Measurements from ENCODE around the gene FRS3. TPM values are rescaled to one million over a fixed set of nuclear protein-coding genes. Genes with fewer than 3 reads are reported as not detected.

Gene FRS3
- total and polyA plus RNA-seq, 2 of the 13 experiments (the other 11 are each of a cell fraction or from before 2014, with no cell fraction given): 3.0 to 7.4 TPM

DNA sequence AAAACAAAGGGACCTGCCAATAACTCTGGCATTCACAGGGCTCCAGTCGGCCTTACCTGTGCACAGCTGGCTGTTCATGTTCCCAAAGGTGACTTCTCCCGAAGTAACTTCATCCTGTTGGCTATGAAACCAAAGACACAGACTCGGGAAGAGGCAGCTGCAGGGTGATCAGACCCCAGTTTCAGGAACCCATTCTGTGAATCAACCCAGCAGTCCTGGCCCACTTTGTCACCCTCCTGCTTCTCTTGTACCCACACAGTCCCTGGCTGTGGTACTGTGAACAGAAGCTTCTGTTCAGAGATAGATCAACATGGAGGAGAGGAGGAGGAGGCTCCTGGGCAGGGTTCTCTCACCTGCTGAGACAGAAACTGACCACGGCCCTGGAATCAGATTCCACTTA is 23.8 kb downstream of the FRS3 start:
- H2AFZ ChIP-seq (ENCODE audit: low read length): peak overlapping the region; percentile 44
- FAIRE-seq: no peak
- DNase-seq (ENCODE audit: low spot score): no peak
- H4K20me1 ChIP-seq (ENCODE audit: insufficient read depth, low read length): no peaks in the 10 kb centered on the region
- no peaks in the 10 kb centered on the region for H3K27me3 ChIP-seq (ENCODE audit: control insufficient read depth in 1 of 2, insufficient read depth in 2 of 2, low read length in 2 of 2)
- no peak overlapping the region for H3K27ac ChIP-seq (ENCODE audit: extremely low read length, insufficient read depth, low read length)
- TF ChIP-seq CCDC6 (CRISPR knock-in tag; IDR thresholded peaks at IDR 0.05) (0 out of 2 replicates have a peak, but pooled peaks have one; percentile 51), HNRNPL (IDR thresholded peaks at IDR 0.05; ENCODE audit: low read depth, low read length) (no peak)
- in situ Hi-C loops (cut with HindIII; ENCODE audit: extremely low pct_ligation_motif_present, low pct_unique_long_range_greater_than_20kb): no loop called here
- H3K4me2 ChIP-seq (ENCODE audit: low read depth, low read length): peak overlapping the region; percentile 59
- peaks cover 75% of the 10 kb centered on the region for H3K4me1 ChIP-seq (ENCODE audit: insufficient read depth, low read length)
- intact Hi-C loops (cut with micrococcal nuclease; ENCODE audit: unreplicated experiment): no loop called here
- H3K9me3 ChIP-seq (ENCODE audit: low read length): no peaks in the 10 kb centered on the region
- ChIA-PET CTCF (ENCODE audit: low intra/inter-chr PET ratio, low total read pairs) (no interaction called here), POLR2A (interaction anchor here (1.4 to 4.5 kb wide), 3 partner anchors 8 to 22 kb away, joined by 4 to 31 read pairs (median 13); partner anchors contain the start of gene PGC)
- 70% methylated on average over 4 of the region's 4 CpGs for WGBS (ENCODE audit: low lambda C conversion rate)
- ATAC-seq: no peak
- no peak overlapping the region for H3K4me3 ChIP-seq (replicated peaks in 1 of 3; ENCODE audit: insufficient read depth in 1 of 3, low read depth in 2 of 3, low read length in 3 of 3)
- no peaks in the 10 kb centered on the region for H3K36me3 ChIP-seq (replicated peaks in 1 of 2; ENCODE audit: control insufficient read depth in 1 of 2, insufficient read depth in 2 of 2, low read length in 2 of 2)
- peak overlapping the region; percentile 28; the same call in 1 of the 2 replicates for H3K9ac ChIP-seq (ENCODE audit: insufficient read depth, low read depth, low read length)
- no TSS peak for BruUV-seq (replicated peaks)
- H3K79me2 ChIP-seq (ENCODE audit: insufficient read depth, low read length): no peaks in the 10 kb centered on the region

DNA sequence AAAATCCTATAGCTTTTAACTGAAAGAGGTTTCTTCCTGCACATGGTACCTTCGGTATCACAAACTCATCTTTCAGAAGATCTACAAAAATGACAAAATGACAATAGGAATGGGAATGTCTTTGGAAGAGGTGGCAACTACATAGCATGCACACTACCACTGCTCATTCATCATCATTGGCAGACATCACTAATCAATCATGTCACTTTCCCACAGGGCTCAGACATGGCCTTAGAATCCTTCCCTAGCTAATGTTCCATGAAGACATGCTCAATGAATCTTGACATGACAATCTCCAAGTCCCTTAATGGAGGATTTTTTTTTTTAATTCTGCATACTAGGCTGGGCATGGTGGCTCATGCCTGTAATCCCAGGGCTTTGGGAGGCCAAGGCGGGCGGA is 29.3 kb downstream of the FRS3 start:
- ChIA-PET POLR2A (interaction anchor here (1.4 to 7.2 kb wide), 3 partner anchors 9 to 17 kb away, joined by 5 to 94 read pairs (median 12); no protein-coding TSS in a partner anchor), CTCF (ENCODE audit: low intra/inter-chr PET ratio, low total read pairs) (no interaction called here)
- FAIRE-seq (no peak), ATAC-seq (no peak), DNase-seq (ENCODE audit: low spot score) (no peak)
- Histone ChIP-seq H3K27me3 (ENCODE audit: control insufficient read depth in 1 of 2, insufficient read depth in 2 of 2, low read length in 2 of 2) (no peaks in the 10 kb centered on the region), H3K4me1 (ENCODE audit: insufficient read depth, low read length) (peaks cover 64% of the 10 kb centered on the region), H3K79me2 (ENCODE audit: insufficient read depth, low read length) (no peaks in the 10 kb centered on the region), H3K4me2 (ENCODE audit: low read depth, low read length) (no peak overlapping the region), H3K27ac (ENCODE audit: extremely low read length, insufficient read depth, low read length) (no peak overlapping the region), H3K9ac (ENCODE audit: insufficient read depth, low read depth, low read length) (no peak overlapping the region), H2AFZ (ENCODE audit: low read length) (no peak overlapping the region), H3K36me3 (replicated peaks in 1 of 2; ENCODE audit: control insufficient read depth in 1 of 2, insufficient read depth in 2 of 2, low read length in 2 of 2) (no peaks in the 10 kb centered on the region), H4K20me1 (ENCODE audit: insufficient read depth, low read length) (no peaks in the 10 kb centered on the region), H3K9me3 (ENCODE audit: low read length) (no peaks in the 10 kb centered on the region), H3K4me3 (replicated peaks in 1 of 3; ENCODE audit: insufficient read depth in 1 of 3, low read depth in 2 of 3, low read length in 3 of 3) (no peak overlapping the region)
- intact Hi-C loops (cut with micrococcal nuclease; ENCODE audit: unreplicated experiment): no loop called here
- WGBS (ENCODE audit: low lambda C conversion rate): 100% methylated on average over 3 of the region's 3 CpGs
- in situ Hi-C loops (cut with HindIII; ENCODE audit: extremely low pct_ligation_motif_present, low pct_unique_long_range_greater_than_20kb): no loop called here
- BruUV-seq (replicated peaks): no TSS peak
- TF ChIP-seq, protein P1, sequence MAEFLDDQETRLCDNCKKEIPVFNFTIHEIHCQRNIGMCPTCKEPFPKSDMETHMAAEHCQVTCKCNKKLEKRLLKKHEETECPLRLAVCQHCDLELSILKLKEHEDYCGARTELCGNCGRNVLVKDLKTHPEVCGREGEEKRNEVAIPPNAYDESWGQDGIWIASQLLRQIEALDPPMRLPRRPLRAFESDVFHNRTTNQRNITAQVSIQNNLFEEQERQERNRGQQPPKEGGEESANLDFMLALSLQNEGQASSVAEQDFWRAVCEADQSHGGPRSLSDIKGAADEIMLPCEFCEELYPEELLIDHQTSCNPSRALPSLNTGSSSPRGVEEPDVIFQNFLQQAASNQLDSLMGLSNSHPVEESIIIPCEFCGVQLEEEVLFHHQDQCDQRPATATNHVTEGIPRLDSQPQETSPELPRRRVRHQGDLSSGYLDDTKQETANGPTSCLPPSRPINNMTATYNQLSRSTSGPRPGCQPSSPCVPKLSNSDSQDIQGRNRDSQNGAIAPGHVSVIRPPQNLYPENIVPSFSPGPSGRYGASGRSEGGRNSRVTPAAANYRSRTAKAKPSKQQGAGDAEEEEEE (CRISPR knock-in tag; IDR thresholded peaks at IDR 0.05; ENCODE audit: borderline replicate concordance): no peak
- TF ChIP-seq ZNF839 (CRISPR knock-in tag; IDR thresholded peaks at IDR 0.05; ENCODE audit: borderline replicate concordance): no peak
- TF ChIP-seq ZNF883 (CRISPR knock-in tag; IDR thresholded peaks at IDR 0.05; ENCODE audit: not compliant biosample characterization): no peak
- no peak for TF ChIP-seq YY1 (IDR thresholded peaks at IDR 0.05; ENCODE audit: insufficient read depth, insufficient replicate concordance, low read depth, low read length)
- no peak for TF ChIP-seq SIN3A (IDR thresholded peaks at IDR 0.05; ENCODE audit: borderline replicate concordance, low read depth, low read length)
- TF ChIP-seq, protein P2, sequence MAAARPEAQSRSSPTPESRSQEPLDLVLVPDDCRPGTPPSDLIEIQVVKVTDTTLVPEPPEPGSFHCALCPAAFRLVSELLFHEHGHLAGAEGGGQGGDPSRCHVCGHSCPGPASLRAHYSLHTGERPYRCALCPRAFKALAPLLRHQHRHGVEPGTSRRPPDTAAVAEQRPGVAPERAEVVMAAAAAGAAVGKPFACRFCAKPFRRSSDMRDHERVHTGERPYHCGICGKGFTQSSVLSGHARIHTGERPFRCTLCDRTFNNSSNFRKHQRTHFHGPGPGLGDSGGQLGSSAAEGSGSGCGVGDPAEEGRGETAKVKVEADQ (CRISPR knock-in tag; IDR thresholded peaks at IDR 0.05; ENCODE audit: borderline replicate concordance): no peak
- TF ChIP-seq, protein P3, sequence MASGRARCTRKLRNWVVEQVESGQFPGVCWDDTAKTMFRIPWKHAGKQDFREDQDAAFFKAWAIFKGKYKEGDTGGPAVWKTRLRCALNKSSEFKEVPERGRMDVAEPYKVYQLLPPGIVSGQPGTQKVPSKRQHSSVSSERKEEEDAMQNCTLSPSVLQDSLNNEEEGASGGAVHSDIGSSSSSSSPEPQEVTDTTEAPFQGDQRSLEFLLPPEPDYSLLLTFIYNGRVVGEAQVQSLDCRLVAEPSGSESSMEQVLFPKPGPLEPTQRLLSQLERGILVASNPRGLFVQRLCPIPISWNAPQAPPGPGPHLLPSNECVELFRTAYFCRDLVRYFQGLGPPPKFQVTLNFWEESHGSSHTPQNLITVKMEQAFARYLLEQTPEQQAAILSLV (CRISPR knock-in tag; IDR thresholded peaks at IDR 0.05; ENCODE audit: borderline replicate concordance): no peak
- TF ChIP-seq, protein P4, sequence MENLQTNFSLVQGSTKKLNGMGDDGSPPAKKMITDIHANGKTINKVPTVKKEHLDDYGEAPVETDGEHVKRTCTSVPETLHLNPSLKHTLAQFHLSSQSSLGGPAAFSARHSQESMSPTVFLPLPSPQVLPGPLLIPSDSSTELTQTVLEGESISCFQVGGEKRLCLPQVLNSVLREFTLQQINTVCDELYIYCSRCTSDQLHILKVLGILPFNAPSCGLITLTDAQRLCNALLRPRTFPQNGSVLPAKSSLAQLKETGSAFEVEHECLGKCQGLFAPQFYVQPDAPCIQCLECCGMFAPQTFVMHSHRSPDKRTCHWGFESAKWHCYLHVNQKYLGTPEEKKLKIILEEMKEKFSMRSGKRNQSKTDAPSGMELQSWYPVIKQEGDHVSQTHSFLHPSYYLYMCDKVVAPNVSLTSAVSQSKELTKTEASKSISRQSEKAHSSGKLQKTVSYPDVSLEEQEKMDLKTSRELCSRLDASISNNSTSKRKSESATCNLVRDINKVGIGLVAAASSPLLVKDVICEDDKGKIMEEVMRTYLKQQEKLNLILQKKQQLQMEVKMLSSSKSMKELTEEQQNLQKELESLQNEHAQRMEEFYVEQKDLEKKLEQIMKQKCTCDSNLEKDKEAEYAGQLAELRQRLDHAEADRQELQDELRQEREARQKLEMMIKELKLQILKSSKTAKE (CRISPR knock-in tag; IDR thresholded peaks at IDR 0.05; ENCODE audit: borderline replicate concordance): no peak
